GM12864 (cell line): ENCODE measurements around the gene ZYG11B.
"Not testable (repeated sequence)": the region's sequence is repeated elsewhere in the genome, so short reads cannot be mapped to it uniquely, and the experiment has no call there.

Source experiments
- DNase-seq: peaks from one replicate; pipeline ENCODE4 v3.0.0-alpha.2; 2011; ENCODE audit warnings: low read depth
- H3K4me3 ChIP-seq: 2 replicates; pipeline ENCODE4 v1.5.1; 2011; ENCODE audit warnings: mild to moderate bottlenecking, low read depth, low read length, control low read depth
- CTCF ChIP-seq: IDR thresholded peaks from 2 replicates; pipeline ENCODE4 v1.5.1; 2011; ENCODE audit warnings: low read depth, mild to moderate bottlenecking, moderate library complexity, low read length, control low read depth, inconsistent platforms; ENCODE audit errors: missing control alignments

The ZYG11B gene

GRCh38 chr1:52855584-52855983 lies 129.3 kb downstream of the ZYG11B start:
- no peak for TF ChIP-seq CTCF
- no peak for DNase-seq
- H3K4me3 ChIP-seq: no peak overlapping the region

GRCh38 chr1:52856026-52856425 lies 129.8 kb downstream of the ZYG11B start:
- DNase-seq: no peak
- no peak overlapping the region for H3K4me3 ChIP-seq
- no peak for TF ChIP-seq CTCF

DNA sequence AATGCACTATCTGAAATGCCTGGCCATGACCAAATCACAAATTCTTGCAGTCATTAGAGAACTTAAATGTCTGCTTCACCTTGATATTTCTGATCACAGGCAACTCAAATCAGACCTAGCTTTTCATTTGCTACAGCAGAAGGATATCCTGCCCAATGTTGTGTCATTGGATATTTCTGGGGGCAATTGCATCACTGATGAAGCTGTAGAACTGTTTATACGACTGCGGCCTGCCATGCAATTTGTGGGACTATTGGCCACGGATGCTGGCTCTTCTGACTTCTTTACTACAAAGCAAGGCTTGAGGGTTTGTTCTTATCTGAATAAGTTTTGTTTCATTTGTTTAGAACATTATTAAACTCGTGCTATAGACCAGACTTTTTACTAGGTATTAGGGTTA lies 131.2 kb downstream of the ZYG11B start:
- no peak for TF ChIP-seq CTCF
- no peak for DNase-seq
- no peak overlapping the region for H3K4me3 ChIP-seq

DNA sequence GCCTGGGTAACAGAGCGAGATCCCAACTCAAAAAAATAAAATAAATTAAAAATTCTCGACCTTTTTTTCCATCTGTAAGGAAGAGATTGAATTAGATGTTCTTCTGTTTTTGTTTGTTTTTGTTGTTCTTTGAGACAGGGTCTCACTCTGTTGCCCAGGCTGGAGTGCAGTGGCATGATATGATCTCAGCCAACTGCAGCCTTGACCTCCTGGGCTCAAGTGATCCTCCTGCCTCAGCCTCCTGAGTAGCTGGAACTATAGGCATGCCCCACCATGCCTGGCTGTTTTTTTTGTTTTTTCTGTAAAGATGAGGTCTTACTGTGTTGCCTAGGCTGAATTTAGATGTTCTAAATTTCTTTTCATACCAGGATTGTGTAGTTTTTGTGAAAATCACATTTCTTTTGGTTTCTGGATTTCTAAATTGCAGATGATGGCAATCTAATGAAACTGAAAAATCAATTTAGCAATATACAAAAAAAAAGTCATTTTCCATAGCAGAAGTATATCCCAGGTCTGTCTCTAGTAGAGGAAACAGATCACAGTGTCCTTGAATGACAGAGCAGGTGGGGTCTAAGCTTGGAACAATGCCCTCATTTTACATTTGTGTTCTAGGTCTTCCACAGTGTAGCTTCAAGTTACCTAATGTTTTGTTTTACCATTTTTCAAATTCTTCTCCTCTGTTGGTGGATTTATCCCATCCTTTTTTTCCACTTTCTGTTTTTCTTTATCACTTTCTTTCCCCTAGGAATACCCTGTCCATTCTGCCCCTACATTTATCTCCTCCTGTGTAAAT lies 136.6 kb downstream of the ZYG11B start:
- no peak for TF ChIP-seq CTCF
- DNase-seq: no peak
- H3K4me3 ChIP-seq: no peak overlapping the region

- no peak for TF ChIP-seq CTCF
- H3K4me3 ChIP-seq: no peak overlapping the region
- DNase-seq: peak; percentile 48
Measured at GRCh38 chr1:52867087-52867863, 141.0 kb downstream of the ZYG11B start.

DNA sequence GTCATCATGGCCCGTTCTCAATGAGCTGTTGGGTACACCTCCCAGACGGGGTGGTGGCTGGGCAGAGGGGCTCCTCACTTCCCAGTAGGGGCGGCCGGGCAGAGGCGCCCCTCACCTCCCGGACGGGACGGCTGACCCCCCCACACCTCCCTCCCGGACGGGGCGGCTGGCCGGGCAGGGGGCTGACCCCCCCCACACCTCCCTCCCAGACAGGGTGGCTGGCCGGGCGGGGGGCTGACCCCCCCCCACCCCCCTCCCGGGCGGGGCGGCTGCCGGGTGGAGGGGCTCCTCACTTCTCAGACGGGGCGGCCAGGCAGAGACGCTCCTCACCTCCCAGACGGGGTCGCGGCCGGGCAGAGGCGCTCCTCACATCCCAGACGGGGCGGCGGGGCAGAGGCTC lies 143.5 kb downstream of the ZYG11B start:
- not testable (repeated sequence) for DNase-seq, H3K4me3 ChIP-seq

- DNase-seq: no peak
- TF ChIP-seq CTCF: no peak
Measured at GRCh38 chr1:52876843-52877242, 150.6 kb downstream of the ZYG11B start.

More at GRCh38 chr1:52876843-52877242, 150.6 kb downstream of the ZYG11B start:
- no peak overlapping the region for H3K4me3 ChIP-seq
